Measurements from ENCODE around the gene LSM4.
"Not testable (repeated sequence)": the region's sequence is repeated elsewhere in the genome, so short reads cannot be mapped to it uniquely, and the experiment has no call there.

Gene LSM4

GRCh38 chr19:18322759-18323460 is at the start of gene LSM4:
LSM4 (minus strand) TSS chr19:18323076; CDS start chr19:18323020, 56 bp downstream.
- DNase-seq: peak; percentile 99

- DNase-seq: no peak
Observed at GRCh38 chr19:18368504-18369222, 45.8 kb upstream of the LSM4 start.

GRCh38 chr19:18366021-18366435 is 43.2 kb upstream of the LSM4 start:
- DNase-seq: no peak

- peak; percentile 76 for DNase-seq
Observed at GRCh38 chr19:18364826-18365528, 42.1 kb upstream of the LSM4 start.

GRCh38 chr19:18364277-18364825 is 41.5 kb upstream of the LSM4 start:
- not testable (repeated sequence) for DNase-seq

- no peak for DNase-seq
Observed at GRCh38 chr19:18363787-18364186, 40.9 kb upstream of the LSM4 start.

- DNase-seq: no peak
Observed at GRCh38 chr19:18362934-18363542, 40.2 kb upstream of the LSM4 start.

- DNase-seq: no peak
Observed at GRCh38 chr19:18361646-18362045, 38.8 kb upstream of the LSM4 start.

GRCh38 chr19:18357041-18357440 is 34.2 kb upstream of the LSM4 start:
- no peak for DNase-seq

GRCh38 chr19:18354743-18355142 is 31.9 kb upstream of the LSM4 start:
- not testable (repeated sequence) for DNase-seq

GRCh38 chr19:18353378-18354005 is 30.6 kb upstream of the LSM4 start:
- DNase-seq: no peak

GRCh38 chr19:18351544-18351943 is 28.7 kb upstream of the LSM4 start:
- no peak for DNase-seq

- DNase-seq: no peak
Observed at GRCh38 chr19:18350490-18350889, 27.6 kb upstream of the LSM4 start.

- DNase-seq: no peak
Observed at GRCh38 chr19:18349524-18350128, 26.8 kb upstream of the LSM4 start.

- DNase-seq: not testable (repeated sequence)
Observed at GRCh38 chr19:18348818-18349339, 26.0 kb upstream of the LSM4 start.

- no peak for DNase-seq
Observed at GRCh38 chr19:18348171-18348570, 25.3 kb upstream of the LSM4 start.

GRCh38 chr19:18346091-18346490 is 23.2 kb upstream of the LSM4 start:
- DNase-seq: no peak

GRCh38 chr19:18345296-18345695 is 22.4 kb upstream of the LSM4 start:
- no peak for DNase-seq

- DNase-seq: no peak
Observed at GRCh38 chr19:18344582-18344950, 21.7 kb upstream of the LSM4 start.

- DNase-seq: no peak
Observed at GRCh38 chr19:18342090-18342632, 19.3 kb upstream of the LSM4 start.
